ENCODE data around the gene MAGI2.
"Not testable (repeated sequence)": the region's sequence is repeated elsewhere in the genome, so short reads cannot be mapped to it uniquely, and the experiment has no call there.

The MAGI2 gene

GRCh38 chr7:79050603-79051002, 402.9 kb downstream of the MAGI2 start:
- peak; percentile 88 for DNase-seq (ENCODE audit: low spot score)

GRCh38 chr7:79046061-79046460, 407.4 kb downstream of the MAGI2 start:
- no peak for DNase-seq (ENCODE audit: low spot score)

GRCh38 chr7:79037001-79037400, 416.5 kb downstream of the MAGI2 start:
- no peak for DNase-seq (ENCODE audit: low spot score)

GRCh38 chr7:79036356-79036755, 417.1 kb downstream of the MAGI2 start:
- no peak for DNase-seq (ENCODE audit: low spot score)

GRCh38 chr7:79035858-79036257, 417.6 kb downstream of the MAGI2 start:
- DNase-seq (ENCODE audit: low spot score): no peak

- DNase-seq (ENCODE audit: low spot score): no peak
Measured at GRCh38 chr7:79034730-79035129, 418.7 kb downstream of the MAGI2 start.

- not testable (repeated sequence) for DNase-seq (ENCODE audit: low spot score)
Measured at GRCh38 chr7:79019711-79020110, 433.8 kb downstream of the MAGI2 start.

- DNase-seq (ENCODE audit: low spot score): no peak
Measured at GRCh38 chr7:79011921-79012320, 441.5 kb downstream of the MAGI2 start.

- DNase-seq (ENCODE audit: low spot score): no peak
Measured at GRCh38 chr7:79009647-79010046, 443.8 kb downstream of the MAGI2 start.

GRCh38 chr7:79008786-79009185, 444.7 kb downstream of the MAGI2 start:
- DNase-seq (ENCODE audit: low spot score): peak; percentile 33

GRCh38 chr7:78996013-78996412, 457.5 kb downstream of the MAGI2 start:
- DNase-seq (ENCODE audit: low spot score): no peak

- DNase-seq (ENCODE audit: low spot score): peak; percentile 8
Measured at GRCh38 chr7:78993341-78993740, 460.1 kb downstream of the MAGI2 start.

GRCh38 chr7:78985509-78985908, 468.0 kb downstream of the MAGI2 start:
- no peak for DNase-seq (ENCODE audit: low spot score)

- no peak for DNase-seq (ENCODE audit: low spot score)
Measured at GRCh38 chr7:78983483-78983882, 470.0 kb downstream of the MAGI2 start.

- DNase-seq (ENCODE audit: low spot score): no peak
Measured at GRCh38 chr7:78970440-78970916, 483.0 kb downstream of the MAGI2 start.

- no peak for DNase-seq (ENCODE audit: low spot score)
Measured at GRCh38 chr7:78968951-78969350, 484.5 kb downstream of the MAGI2 start.

- DNase-seq (ENCODE audit: low spot score): not testable (repeated sequence)
Measured at GRCh38 chr7:78967561-78967960, 485.9 kb downstream of the MAGI2 start.

- DNase-seq (ENCODE audit: low spot score): no peak
Measured at GRCh38 chr7:78967046-78967445, 486.4 kb downstream of the MAGI2 start.

- no peak for DNase-seq (ENCODE audit: low spot score)
Measured at GRCh38 chr7:78959477-78959876, 494.0 kb downstream of the MAGI2 start.

- DNase-seq (ENCODE audit: low spot score): no peak
Measured at GRCh38 chr7:78955329-78955728, 498.1 kb downstream of the MAGI2 start.

GRCh38 chr7:78953726-78954363, 499.6 kb downstream of the MAGI2 start:
- no peak for DNase-seq (ENCODE audit: low spot score)

- no peak for DNase-seq (ENCODE audit: low spot score)
Measured at GRCh38 chr7:78953090-78953489, 500.4 kb downstream of the MAGI2 start.

- no peak for DNase-seq (ENCODE audit: low spot score)
Measured at GRCh38 chr7:78939669-78940068, 513.8 kb downstream of the MAGI2 start.

GRCh38 chr7:78924581-78924980, 528.9 kb downstream of the MAGI2 start:
- DNase-seq (ENCODE audit: low spot score): peak; percentile 15

Measured in pons (tissue), 1 donor.